Measurements from ENCODE around the gene MED13L.

MED13L gene

DNA sequence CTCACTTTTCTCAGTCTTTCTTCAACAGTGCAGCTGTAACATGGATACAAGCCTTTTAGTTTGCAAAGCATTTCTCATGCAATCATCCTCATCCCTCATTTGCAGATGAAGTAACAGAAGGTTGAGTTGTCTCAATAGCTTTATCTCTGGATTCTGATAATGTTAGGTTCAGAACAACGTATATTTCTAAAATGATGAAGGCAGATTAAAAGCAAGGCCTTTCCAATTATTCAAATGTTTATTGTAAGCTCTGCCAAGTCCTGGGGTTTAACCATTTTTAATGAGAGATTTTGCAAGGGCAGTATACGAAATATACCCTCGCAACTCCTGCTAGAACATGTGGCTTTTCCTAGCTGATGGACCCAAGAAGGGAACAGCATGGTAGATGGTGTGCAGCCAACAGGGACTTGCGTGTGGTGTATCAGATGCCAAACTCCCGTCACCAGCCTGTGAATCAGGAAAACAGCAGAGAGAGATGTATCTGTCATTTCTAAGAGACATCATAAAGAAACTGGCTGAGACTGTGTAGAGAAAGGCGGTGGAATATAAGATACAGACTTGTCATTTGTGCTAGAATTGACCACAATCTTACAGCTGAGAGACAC, 319.7 kb downstream of the MED13L start:
- no peak for DNase-seq

DNA sequence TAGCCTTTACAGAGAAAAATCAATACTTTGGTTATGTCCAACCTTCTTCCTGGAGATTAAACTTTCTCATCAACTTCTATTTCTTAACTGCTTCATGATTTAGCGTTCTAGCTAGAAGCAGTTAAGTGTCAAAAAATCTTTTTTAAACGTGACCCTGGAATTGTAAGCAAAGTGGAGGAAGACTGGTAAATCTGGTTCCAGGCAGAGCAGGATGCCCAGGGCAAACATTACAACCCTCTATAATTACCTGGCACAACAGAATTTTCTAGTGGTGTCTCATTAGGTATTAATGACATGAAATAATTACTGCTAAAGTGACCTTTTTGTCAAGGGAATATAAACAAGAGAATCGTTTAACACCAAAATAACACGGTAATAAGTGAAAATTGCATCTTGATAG, 320.8 kb downstream of the MED13L start:
- DNase-seq: no peak

DNA sequence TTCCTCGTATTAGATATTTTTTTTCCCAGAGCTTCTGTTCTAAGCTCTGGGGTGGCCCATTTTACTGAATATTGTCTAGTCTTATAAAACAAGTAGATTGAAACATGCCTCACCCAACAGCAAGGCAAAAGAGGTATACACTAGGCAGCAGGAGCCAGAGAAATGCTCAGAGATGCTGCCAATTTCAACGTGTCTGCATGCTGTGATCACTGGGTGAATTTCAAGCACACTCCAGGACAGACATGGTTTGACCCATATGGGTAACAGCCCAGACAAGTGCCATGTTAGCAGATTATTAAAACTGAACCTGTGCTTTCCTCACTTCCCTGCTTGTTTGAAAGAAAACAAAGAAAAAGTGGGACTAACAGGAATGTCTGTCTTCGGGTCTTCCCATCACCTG, 321.3 kb downstream of the MED13L start:
- DNase-seq: no peak

DNA sequence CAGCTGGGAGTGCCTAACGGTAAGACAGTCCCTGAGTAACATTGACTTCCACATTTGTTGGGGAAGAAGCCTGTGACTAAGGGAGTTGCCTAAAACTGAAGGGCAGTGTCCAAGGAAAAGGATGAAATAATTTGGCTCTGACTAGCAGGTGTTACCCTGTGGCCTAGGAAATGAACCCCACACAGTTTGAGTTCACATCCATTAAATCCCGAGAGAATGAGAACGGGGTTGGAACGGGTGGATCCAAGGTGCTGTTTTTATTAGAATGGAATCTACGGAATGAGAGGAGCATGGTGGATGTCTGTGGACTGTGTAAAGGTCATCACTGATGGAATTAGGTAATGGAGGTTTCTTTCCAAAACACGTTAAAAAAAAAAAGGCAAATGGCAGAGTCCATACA, 324.0 kb downstream of the MED13L start:
- DNase-seq: no peak

DNA sequence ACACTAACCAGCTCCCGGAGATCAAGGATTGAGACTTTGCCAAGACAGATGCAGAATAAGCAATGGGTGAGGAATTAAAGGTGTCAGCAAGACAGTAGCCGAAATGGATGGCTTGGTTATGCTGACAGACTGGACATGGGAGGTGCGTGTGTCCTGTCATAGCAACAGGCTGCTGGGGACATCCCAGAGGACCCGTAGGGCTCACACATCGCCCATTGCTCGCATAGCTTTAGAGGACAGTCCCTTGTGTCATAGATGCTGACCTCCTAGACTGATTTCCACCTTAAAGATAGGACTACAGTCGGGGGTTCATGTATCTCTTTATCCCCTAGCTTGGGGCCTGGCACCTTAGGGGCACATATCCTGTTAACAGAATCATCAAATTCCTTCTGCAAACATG, 324.5 kb downstream of the MED13L start:
- no peak for DNase-seq

DNA sequence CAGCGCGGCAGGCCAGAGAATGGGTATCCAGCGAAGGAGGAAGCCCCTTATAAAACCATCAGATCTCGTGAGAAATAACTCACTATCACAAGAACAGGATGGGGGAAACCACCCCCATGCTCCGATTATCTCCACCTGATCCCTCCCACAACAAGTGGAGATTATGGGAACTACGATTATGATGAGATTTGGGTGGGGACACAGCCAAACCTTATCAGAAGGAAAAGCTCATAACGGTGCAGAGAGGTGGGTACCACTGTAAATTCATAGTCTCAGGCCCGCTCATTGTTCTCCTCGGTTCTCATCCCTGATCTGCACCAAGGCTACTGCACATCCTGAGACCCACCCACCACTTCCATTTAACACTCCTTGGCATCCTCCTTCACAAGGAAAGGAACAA, 326.5 kb downstream of the MED13L start:
- no peak for DNase-seq

DNA sequence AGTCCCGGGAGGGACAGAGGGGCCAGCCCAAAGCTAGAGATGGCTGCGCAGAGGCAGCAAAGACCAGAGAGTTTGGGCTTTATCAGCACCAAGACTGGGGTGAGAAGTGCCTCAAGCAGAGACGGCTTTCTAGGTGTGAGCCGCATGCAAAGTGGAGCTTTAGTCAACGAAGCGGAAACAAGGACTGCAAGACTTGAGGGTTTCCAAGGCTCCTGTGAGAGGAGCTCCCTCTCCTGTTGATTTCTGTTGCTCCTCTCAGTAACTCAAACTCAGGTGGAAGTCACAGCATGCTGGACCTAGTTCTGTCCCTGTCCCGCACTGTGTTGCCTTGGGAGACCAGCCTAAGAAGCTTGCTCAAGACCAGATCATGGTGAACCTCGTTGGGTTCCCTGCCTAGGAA, 327.8 kb downstream of the MED13L start:
- DNase-seq: no peak

DNA sequence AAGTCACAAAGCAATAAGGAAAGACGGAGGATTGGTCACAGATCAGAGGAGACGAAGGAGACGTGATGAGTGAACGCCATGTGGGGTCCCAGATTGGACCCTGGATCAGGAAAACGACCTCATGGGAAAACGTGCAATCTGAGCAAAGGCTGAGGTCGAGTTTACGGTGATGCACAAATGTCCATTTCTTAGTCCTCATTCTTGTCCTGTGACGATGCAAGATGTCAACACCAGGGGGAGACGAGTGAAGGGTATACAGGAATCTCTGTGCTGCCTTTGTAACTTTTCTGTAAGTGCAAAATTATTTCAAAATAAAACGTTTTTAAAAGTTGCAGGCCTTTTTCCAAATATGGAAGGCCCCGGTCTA, 329.8 kb downstream of the MED13L start:
- DNase-seq: no peak

DNA sequence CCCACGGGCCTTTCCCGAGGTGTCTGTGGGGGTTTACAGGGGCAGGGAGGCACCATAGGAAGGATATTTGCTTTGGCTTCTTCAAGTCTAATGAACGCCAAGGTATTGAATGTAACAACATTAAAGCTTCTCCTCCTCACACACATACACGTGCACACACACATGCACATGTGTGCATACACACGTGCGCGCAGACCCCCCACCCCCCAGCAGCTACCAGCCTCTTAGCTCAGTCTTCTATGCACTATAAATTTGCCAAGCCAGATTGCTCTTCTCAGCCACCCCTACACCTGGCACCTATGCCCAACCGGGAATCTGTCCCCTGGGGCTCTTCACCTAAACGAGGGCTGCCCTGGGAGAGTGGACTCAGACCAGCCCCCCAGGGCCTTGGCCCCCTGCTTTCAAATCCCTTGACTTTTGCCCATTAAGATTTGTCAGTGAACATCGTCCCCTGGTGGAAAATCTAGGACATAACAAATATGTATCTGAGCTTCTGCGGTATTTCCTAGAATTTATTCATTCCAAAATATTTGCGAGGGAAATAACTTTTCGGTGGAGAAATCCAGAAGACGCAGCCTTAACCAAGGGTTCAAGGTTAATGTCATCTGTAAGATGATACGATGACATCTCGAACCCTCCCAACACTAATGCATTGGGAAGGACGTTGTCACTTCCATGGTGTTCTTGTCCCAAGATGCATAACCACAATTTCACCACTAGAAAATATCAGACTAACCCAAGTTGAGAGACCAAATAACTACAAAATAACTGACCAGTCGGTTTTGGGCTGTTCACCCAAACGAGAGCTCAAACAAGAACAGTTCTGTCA, 330.4 kb downstream of the MED13L start:
- no peak for DNase-seq

DNA sequence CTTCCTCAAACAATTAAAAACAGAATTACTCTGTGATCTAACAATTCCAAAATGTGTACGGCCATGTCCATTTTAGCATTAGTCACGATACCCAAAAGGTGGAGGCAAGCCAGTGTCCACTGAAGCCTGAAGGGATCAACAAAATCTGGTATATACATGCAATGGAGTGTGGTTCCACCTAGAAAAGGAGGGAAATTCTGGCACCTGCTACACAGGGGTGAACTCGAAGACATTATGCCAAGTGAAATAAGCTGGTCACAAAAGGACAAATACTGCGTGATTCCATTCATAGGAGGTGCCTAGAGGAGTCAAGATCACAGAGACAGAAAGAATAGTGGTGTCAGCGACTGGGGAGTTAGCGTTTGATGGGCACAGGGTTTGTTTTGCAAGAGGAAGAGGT, 331.4 kb downstream of the MED13L start:
- no peak for DNase-seq

DNA sequence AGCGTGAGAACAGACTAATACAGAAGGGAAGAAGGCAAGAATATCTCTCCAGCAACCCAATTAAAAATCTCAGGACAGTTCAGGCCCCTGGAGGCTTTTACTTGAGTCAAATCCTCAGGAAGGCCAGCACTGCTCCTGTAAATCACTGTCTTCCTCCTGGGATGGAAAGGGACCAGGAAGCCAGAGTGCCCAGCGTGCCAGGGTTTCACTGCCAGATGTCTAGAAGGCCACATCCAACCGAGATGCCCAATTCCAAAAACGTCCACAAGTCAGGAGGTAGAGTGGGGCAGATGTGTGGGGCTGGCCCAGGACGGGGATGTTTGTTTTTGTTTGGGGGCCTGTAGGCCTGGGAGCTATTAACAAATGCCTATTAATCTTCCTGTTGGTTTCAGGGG, 332.0 kb downstream of the MED13L start:
- DNase-seq: no peak

DNA sequence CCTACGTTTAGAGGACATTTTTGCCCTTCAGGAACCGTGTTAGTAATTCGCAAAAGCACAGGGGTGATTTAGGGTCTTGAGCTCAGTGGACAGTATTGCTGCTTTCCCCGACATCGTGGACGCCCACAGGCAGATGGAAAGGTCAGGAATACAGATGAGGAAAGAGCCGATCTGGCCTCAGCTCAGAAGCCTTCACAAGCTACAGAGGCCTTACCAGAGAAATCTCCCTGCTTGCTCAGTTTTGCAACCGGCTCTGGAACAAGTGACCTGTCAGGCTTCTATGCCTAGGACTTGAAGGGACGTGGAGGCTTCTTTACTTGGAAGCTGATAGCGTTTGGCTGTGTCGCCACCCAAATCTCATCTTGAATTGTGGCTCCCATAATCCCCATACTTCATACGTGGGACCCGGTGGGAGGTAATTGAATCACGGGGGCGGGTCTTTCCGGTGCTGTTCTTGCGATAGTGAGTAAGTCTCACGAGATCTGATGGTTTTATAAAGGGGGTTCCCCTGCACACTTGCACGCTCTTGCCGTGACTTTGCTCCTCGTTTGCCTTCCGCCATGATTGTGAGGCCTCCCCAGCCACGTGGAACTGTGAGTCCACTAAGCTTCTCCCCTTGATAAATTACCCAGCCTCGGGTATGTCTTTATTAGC, 332.5 kb downstream of the MED13L start:
- no peak for DNase-seq

DNA sequence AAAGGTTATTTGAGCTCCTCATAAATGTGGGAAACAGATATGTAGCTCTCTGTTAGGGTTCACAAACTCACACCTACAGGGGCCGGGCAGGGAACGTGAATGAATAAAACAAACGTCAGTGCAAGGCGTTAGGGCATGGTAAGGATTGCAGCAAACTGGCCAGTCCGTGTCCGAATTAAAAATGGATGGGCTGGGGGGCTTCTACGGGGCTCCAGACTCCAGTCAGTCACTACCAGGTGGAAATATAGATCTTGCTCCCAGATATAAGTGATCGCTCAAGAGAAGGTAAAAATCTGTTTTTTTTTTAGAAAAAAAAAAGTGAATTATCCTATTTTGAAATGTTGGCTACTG, 333.1 kb downstream of the MED13L start:
- no peak for DNase-seq

DNA sequence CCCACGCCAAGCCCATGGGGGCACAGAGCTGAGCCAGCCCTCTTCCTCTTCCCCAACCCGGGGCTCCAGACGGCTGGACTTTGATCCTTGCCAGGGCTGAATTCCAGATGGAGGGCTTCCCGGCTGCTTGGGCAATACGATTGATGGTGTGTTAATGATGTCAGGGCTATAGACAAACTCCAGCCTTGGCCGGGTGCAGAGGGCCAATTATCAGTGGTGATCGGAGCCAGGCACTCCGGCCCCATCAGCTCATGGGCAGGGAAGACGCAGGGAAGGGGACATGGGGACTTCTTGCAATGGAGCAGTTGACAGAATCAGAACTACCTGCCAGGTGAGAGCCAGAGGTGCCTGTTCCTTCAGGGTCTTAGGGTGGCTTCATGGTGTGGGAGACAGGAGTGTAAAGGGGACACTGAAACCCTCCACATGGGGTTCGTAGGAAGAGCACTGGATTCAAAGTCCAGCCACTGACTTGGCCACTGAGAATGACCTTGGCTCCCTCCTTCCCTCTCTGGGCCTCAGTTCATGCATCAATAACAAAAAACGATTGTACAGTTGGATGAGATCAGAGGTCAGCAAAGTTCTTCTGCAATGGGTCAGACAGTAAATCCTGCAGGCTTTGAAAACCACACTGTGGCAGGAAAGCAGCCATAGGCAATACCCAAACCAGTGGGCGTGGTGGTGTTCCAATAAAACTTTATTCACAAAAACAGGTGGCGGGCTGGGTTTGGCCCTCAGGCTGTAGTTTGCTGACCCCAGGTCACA, 333.7 kb downstream of the MED13L start:
- no peak for DNase-seq

DNA sequence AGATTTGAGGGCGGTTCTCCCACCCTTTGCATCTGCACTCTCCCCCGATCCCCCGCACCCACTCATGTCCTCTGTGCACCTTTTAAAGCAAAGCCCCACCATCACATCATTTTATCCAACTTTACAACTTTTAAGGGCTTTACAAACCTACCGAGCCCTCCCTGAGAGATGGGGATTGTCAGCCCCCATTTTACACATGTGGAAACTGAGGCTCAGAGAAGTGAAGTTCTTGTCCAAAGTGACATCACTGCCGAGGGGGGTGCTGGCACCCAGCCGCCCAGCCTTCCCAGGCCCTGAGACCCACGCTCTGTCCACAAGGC, 334.2 kb downstream of the MED13L start:
- no peak for DNase-seq

DNA sequence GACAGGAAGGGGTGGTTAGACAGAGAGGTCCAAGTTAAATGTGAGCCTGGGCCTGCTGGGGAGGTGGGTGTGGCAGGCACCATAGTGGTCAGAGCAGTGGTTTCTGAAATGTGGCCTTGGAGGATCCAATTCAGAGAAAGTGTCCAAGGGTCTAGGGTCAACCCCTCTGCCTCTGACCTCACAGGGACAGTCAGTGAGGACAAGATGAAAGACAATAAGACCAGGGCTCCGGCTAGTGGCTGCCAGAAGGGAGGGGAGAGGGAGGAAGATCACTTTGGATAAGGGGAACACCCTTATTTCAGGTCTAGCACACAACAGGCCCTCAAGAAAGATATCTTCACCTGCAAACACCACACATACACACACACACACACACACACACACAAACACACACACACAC, 335.1 kb downstream of the MED13L start:
- DNase-seq: no peak

DNA sequence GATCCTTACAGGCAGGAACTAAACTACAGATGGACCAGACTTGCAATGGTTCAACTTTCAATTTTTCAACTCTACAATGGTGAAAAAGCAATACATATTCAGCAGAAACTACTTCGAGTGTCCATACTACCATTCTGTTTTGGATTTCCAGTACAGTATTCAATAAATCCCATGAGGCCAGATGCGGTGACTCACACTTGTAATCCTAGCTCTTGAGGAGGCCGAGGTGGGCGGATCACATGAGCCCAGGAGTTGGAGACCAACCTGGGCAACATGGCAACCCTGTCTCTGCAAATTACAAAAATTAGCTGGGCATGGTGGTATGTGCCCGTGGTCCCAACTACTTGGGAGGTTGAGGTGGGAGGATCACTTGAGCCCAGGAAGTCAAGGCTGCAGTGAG, 336.1 kb downstream of the MED13L start:
- DNase-seq: no peak

DNA sequence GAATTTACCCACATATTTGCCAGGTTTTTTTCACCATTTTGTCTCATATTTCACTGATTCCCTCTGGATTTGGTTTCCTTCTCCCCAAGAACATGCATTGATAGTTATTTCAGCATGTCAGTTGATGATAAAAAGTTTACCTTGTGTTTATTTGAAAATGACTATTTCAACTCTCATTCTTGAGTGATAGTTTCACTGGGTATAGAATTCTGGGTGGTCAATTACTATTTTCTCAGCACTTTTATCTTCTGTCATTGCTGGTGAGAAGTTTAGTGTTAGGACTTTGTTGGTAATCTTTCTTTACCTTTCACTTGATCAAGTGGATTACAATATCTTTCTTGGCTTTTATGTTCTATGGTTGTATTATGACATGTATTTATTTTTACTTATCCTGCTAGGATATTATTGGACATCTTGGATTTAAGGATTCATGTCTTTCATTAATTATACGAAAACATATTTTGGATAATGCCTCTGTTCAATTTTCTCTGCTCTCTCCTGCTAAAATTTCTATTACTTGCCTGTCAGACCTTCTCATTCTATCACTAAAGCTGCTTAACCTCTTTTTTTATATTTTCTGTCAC, 338.6 kb downstream of the MED13L start:
- DNase-seq: no peak

DNA sequence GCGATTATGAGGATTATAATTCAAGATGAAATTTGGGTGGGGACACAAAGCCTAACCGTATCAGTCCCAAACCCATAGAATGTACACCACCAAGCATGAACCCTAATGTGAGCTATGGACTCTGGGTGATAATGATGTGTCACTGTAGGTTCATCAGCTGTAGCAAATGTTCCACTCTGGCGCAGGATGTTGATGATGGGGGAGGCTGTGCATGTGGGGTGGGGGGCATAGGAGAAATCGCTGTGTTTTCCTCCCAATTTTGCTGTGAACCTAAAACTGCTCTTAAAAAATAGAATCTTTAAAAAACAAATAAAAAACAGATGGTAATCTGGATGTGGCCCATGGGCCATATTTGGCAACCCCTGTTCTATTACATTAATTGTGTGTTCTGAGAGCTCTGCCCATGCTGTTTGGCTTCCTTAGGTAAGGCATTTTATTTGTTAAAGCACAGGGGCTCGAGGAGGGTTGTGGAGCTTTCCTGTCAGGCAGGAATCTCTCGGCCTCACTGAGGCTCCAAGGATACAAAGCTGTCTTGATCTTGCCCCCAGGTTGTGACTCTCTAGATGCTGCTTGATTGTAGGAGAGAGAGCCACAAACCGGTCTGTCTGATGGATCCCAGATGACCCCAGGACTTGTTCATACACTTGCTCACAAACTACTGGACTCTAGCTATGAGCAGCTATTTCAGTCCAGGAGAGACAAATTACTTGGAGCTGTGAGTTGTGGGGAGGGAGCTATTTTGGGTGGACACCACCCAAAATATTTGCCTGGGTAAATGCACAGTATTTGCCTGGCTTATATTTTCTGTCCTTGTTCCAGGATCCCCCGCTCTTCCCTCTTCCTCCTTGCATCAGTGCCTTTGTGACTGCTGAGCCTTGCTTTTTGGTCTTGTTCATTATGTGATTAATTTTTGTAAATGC, 340.2 kb downstream of the MED13L start:
- no peak for DNase-seq

DNA sequence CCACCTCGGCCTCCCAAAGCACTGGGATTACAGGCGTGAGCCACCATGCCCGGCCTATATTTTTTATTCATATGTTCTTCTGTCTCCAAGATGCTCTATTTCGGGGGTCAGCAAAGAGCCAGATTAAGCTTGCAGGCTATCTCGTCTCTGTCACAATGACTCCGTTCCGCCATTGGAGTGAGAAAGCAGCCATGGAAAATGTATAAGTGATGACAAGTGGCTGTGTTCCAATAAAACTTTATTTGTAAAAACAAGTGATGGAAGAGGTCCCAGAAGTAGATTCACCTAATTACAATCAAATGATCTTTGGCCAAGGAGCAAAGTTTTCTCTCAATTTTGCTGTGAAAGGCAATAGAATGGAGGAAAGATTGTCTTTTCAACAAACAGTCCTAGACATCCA, 342.6 kb downstream of the MED13L start:
- no peak for DNase-seq

DNA sequence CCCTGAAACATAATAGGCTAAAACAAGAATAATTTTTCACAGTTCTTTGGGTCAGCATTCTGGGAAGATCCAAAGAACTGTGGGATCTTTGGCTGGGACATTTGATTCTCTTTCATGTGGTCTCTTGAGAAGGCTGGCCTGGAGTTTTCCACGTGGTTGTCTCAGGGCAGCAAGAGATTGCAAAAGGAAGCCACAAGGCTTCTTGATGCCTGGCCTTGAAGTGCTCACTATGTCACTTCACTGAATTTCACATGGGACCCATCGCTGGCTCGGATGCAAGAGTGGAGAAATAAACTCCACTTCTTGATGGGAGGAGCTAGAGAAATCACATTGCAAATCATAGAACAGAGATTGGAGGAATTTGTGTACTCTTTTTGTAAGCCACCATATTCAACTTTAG, 343.4 kb downstream of the MED13L start:
- DNase-seq: no peak

DNA sequence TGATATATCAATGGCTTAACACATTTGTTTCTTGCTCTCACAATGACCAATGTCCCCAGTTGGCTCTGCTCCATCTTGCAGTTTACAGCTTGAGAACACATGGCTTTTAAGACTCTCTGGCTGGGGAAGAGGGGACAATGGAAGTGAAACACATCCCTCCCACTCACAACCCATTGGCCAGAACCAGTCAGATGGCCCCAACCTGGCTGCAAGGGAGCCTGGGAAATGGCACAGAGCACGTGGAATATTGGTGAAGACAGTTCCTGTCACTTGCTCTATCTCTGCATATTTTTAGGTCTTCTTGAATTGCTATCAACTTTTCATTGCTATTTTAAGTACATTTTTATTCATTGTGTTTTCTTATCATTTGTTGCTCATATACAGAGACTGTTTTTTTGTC, 345.4 kb downstream of the MED13L start:
- no peak for DNase-seq

DNA sequence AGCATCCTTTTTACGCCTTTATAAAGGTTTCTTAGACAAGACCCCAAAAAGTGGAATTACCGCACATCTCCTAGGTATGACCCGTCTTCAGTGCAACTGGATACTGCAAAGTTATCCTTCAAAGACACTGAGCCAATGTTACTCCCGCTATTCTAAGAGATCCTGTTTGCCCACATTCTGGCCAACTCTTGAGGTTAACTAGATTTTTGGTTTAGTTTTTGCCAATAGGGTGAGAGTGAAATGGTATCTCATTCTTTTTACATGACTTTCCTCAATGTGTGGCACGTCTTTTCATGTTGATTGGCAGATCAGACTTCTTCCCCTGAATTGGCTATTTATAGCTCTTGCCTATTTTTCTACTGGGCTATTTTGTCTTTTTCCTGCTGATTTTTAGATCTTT, 347.2 kb downstream of the MED13L start:
- DNase-seq: no peak
